SK-N-SH (cell line): Measurements from ENCODE around the gene GLRX5. TPM values are rescaled to one million over a fixed set of nuclear protein-coding genes. Genes with fewer than 3 reads are reported as not detected.

ENCODE experiments used
- CTCF ChIA-PET: fragments of 300-600, 350-600 bp; formaldehyde crosslinking; extraction: SDS; loops from one replicate; lab custom pipeline; 2021; lab: Yijun Ruan, JAX
- POLR2A ChIA-PET: fragments of 350-600 bp; sonication (Branson Sonifier 250); formaldehyde crosslinking; extraction: SDS; loops from one replicate; lab custom pipeline; 2020; ENCODE audit warnings: antibody characterized with exemption, inconsistent platforms; lab: Yijun Ruan, JAX
- DNase-seq: peaks from one replicate; pipeline ENCODE4 v3.0.0; 2012
- H2AFZ ChIP-seq: fragments of 200-600 bp; sonication (generic); 2 replicates; pipeline ENCODE4 v1.8.1; 2016; ENCODE audit warnings: antibody characterized with exemption, mild to moderate bottlenecking, low read depth
- H3F3A ChIP-seq: fragments of 200-600 bp; sonication (generic); replicated peaks from 2 replicates; pipeline ENCODE3; 2016; ENCODE audit warnings: antibody characterized with exemption, mild to moderate bottlenecking; ENCODE audit not compliant: insufficient read depth
- H3K27ac ChIP-seq, 2 experiments: fragments of 200-500 bp in 1 of 2; fragments of 200-600 bp in 1 of 2; sonication (Bioruptor generic) in 1 of 2; sonication (generic), shearing (Covaris generic) in 1 of 2; 2 replicates each; pipeline versions ENCODE4 v1.5.1 to v1.6.1; 2014 to 2016; ENCODE audit warnings: low read depth in 2 of 2, inconsistent platforms in 1 of 2, low read length in 1 of 2, mild to moderate bottlenecking in 1 of 2, mixed read lengths in 1 of 2
- H3K27me3 ChIP-seq: fragments of 200-600 bp; sonication (generic), shearing (Covaris generic); 2 replicates; pipeline ENCODE4 v1.6.1; 2016; ENCODE audit warnings: mixed run types; ENCODE audit not compliant: insufficient read depth
- H3K36me3 ChIP-seq, 2 experiments: fragments of 200-500 bp in 1 of 2; fragments of 200-600 bp in 1 of 2; sonication (Bioruptor generic) in 1 of 2; sonication (generic) in 1 of 2; replicated peaks in 1 of 2; 2 replicates each; pipeline versions ENCODE3 to v1.5.1; 2014 to 2016; ENCODE audit warnings: low read length in 1 of 2, mild to moderate bottlenecking in 1 of 2; ENCODE audit not compliant: insufficient read depth in 2 of 2, control insufficient read depth in 1 of 2
- H3K4me1 ChIP-seq, 2 experiments: fragments of 200-500 bp in 1 of 2; fragments of 200-600 bp in 1 of 2; sonication (Bioruptor generic) in 1 of 2; sonication (generic), shearing (Covaris generic) in 1 of 2; 2 replicates each; pipeline versions ENCODE4 v1.5.1 to v1.6.1; 2014 to 2016; ENCODE audit warnings: low read depth in 1 of 2, low read length in 1 of 2, mixed run types in 1 of 2; ENCODE audit not compliant: insufficient read depth in 2 of 2, control insufficient read depth in 1 of 2
- H3K4me2 ChIP-seq: fragments of 200-600 bp; sonication (generic), shearing (Covaris generic); 2 replicates; pipeline ENCODE4 v1.6.1; 2017; ENCODE audit warnings: mixed run types
- H3K4me3 ChIP-seq, 2 experiments: fragments of 200-500 bp in 1 of 2; fragments of 200-600 bp in 1 of 2; sonication (Bioruptor generic) in 1 of 2; sonication (generic), shearing (Covaris generic) in 1 of 2; 2 replicates each; pipeline versions ENCODE4 v1.5.1 to v1.8.1; 2014 to 2016; ENCODE audit warnings: low read depth in 2 of 2, inconsistent platforms in 1 of 2, low read length in 1 of 2, mild to moderate bottlenecking in 1 of 2, mixed read lengths in 1 of 2, moderate library complexity in 1 of 2
- H3K79me2 ChIP-seq: fragments of 200-600 bp; sonication (generic); 2 replicates; pipeline ENCODE4 v1.8.1; 2017; ENCODE audit warnings: mild to moderate bottlenecking; ENCODE audit not compliant: insufficient read depth
- H3K9ac ChIP-seq: fragments of 200-600 bp; sonication (generic); 2 replicates; pipeline ENCODE4 v1.6.1; 2017; ENCODE audit warnings: mixed run types
- H3K9me2 ChIP-seq: fragments of 200-600 bp; sonication (generic); 2 replicates; pipeline ENCODE4 v1.6.1; 2017; ENCODE audit warnings: mixed run types
- H3K9me3 ChIP-seq: fragments of 200-600 bp; sonication (generic); 2 replicates; pipeline ENCODE4 v1.6.1; 2017; ENCODE audit warnings: mixed run types, mild to moderate bottlenecking, moderate library complexity
- H4K20me1 ChIP-seq: fragments of 200-600 bp; sonication (generic); 2 replicates; pipeline ENCODE4 v1.6.1; 2017; ENCODE audit warnings: mild to moderate bottlenecking, mixed run types; ENCODE audit not compliant: insufficient read depth
- CTCF ChIP-seq: fragments of 200-600 bp; sonication (generic); IDR thresholded peaks from 2 replicates; pipeline ENCODE4 v1.6.1; 2017; ENCODE audit warnings: antibody characterized with exemption, mild to moderate bottlenecking, moderate library complexity
- ELF1 ChIP-seq: IDR thresholded peaks from 2 replicates; pipeline ENCODE4 v1.4.0; 2012
- EP300 ChIP-seq, 2 experiments: IDR thresholded peaks; 2 replicates each; pipeline versions ENCODE4 v1.4.0 to v1.6.1; 2012; ENCODE audit warnings: borderline replicate concordance in 1 of 2, low read depth in 1 of 2, low read length in 1 of 2
- FOXJ3 ChIP-seq: sonication (generic); formaldehyde crosslinking; IDR thresholded peaks from 2 replicates; pipeline ENCODE4 v1.5.1; 2020; ENCODE audit warnings: mild to moderate bottlenecking, missing genetic modification reagents
- REST ChIP-seq: IDR thresholded peaks from 2 replicates; pipeline ENCODE4 v1.6.1; 2012; ENCODE audit warnings: mild to moderate bottlenecking, low read depth, low read length, moderate library complexity
- RFX5 ChIP-seq: IDR thresholded peaks from 2 replicates; pipeline ENCODE4 v1.6.1; 2012; ENCODE audit warnings: mild to moderate bottlenecking, improper control_type of control experiment, low read length
- RXRA ChIP-seq: IDR thresholded peaks from 2 replicates; pipeline ENCODE4 v1.4.0; 2012; ENCODE audit warnings: low read depth, mild to moderate bottlenecking, borderline replicate concordance
- SMC3 ChIP-seq: IDR thresholded peaks from 2 replicates; pipeline ENCODE4 v1.6.1; 2012; ENCODE audit warnings: low read depth, low read length, improper control_type of control experiment
- YY1 ChIP-seq: IDR thresholded peaks from 2 replicates; pipeline ENCODE4 v1.4.0; 2012; ENCODE audit warnings: low read depth, mild to moderate bottlenecking
- WGBS: methylation state at CpG from one replicate; pipeline ENCODE4 v1.1.6; 2017; ENCODE audit warnings: low lambda C conversion rate; 5-methylcytosine and 5-hydroxymethylcytosine counted together
- polyA plus RNA-seq, 3 experiments: library from polyadenylated mRNA; depleted of rRNA; stranded (reverse); fragments of >200 nt; gene quantifications; 2 replicates each; pipeline ENCODE4 v1.2.3, GENCODE V29; 2012
- TF ChIP-seq, protein P1 (sequence below): IDR thresholded peaks from 2 replicates; pipeline ENCODE4 v1.4.0; 2012; ENCODE audit warnings: low read depth, borderline replicate concordance
- TF ChIP-seq, protein P2 (sequence below): IDR thresholded peaks from 2 replicates; pipeline ENCODE4 v1.4.0; 2012; ENCODE audit warnings: low read depth

Gene GLRX5
- polyA plus RNA-seq, 1 of the 3 experiments (the other 2 are of a cell fraction) = 29.1 TPM

GRCh38 chr14:95530473-95531276, 4.2 kb upstream of the GLRX5 start:
- H3K27ac ChIP-seq = peak overlapping the region in 1 of 2 experiments; percentile 94; a peak in 3 of 4 replicates
- H3K9me3 ChIP-seq = no peaks in the 10 kb centered on the region
- no peak overlapping the region for H2AFZ ChIP-seq
- peaks cover 70% of the 10 kb centered on the region for H3K79me2 ChIP-seq
- H4K20me1 ChIP-seq = peaks cover 15% of the 10 kb centered on the region; the same call in 1 of the 2 replicates
- H3K4me1 ChIP-seq = peaks cover 21 to 23% of the 10 kb centered on the region in 2 experiments
- H3K36me3 ChIP-seq = peaks cover 18 to 21% of the 10 kb centered on the region in 2 experiments
- no peak for DNase-seq
- TF ChIP-seq FOXJ3 (CRISPR knock-in tag) = no peak
- no peak for TF ChIP-seq REST
- no peak for TF ChIP-seq RFX5
- TF ChIP-seq, protein P1, sequence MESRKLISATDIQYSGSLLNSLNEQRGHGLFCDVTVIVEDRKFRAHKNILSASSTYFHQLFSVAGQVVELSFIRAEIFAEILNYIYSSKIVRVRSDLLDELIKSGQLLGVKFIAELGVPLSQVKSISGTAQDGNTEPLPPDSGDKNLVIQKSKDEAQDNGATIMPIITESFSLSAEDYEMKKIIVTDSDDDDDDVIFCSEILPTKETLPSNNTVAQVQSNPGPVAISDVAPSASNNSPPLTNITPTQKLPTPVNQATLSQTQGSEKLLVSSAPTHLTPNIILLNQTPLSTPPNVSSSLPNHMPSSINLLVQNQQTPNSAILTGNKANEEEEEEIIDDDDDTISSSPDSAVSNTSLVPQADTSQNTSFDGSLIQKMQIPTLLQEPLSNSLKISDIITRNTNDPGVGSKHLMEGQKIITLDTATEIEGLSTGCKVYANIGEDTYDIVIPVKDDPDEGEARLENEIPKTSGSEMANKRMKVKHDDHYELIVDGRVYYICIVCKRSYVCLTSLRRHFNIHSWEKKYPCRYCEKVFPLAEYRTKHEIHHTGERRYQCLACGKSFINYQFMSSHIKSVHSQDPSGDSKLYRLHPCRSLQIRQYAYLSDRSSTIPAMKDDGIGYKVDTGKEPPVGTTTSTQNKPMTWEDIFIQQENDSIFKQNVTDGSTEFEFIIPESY = no peak
- no peak for TF ChIP-seq SMC3
- no peak for TF ChIP-seq ELF1
- TF ChIP-seq, protein P2, sequence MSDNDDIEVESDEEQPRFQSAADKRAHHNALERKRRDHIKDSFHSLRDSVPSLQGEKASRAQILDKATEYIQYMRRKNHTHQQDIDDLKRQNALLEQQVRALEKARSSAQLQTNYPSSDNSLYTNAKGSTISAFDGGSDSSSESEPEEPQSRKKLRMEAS = no peak
- ChIA-PET POLR2A (no interaction called here), CTCF (interaction anchor here (0.9 to 15.5 kb wide), 2 partner anchors 87 to 99 kb away, joined by 3 to 254 read pairs; no protein-coding TSS in a partner anchor)
- H3K27me3 ChIP-seq = no peaks in the 10 kb centered on the region
- no peak overlapping the region for H3K4me3 ChIP-seq
- peak overlapping the region; percentile 95; the same call in 1 of the 2 replicates for H3K4me2 ChIP-seq
- H3K9me2 ChIP-seq = no peaks in the 10 kb centered on the region
- peaks cover 18% of the 10 kb centered on the region for H3F3A ChIP-seq
- no peak overlapping the region for H3K9ac ChIP-seq
- 83% methylated on average over 13 of the region's 13 CpGs for WGBS

GRCh38 chr14:95531473-95531872, 3.4 kb upstream of the GLRX5 start:
- DNase-seq = no peak
- Histone ChIP-seq H3K27me3 (no peaks in the 10 kb centered on the region), H3K27ac (peak overlapping the region in 1 of 2 experiments; percentile 94; a peak in 2 of 4 replicates), H3K4me1 (peaks cover 23 to 31% of the 10 kb centered on the region in 2 experiments), H2AFZ (no peak overlapping the region), H3K9ac (peak overlapping the region; percentile 87; the same call in 1 of the 2 replicates), H3K9me2 (no peaks in the 10 kb centered on the region), H3K4me3 (no peak overlapping the region), H3F3A (peaks cover 18% of the 10 kb centered on the region), H4K20me1 (peaks cover 23% of the 10 kb centered on the region), H3K36me3 (peaks cover 18 to 21% of the 10 kb centered on the region in 2 experiments), H3K4me2 (peak overlapping the region; percentile 95), H3K9me3 (no peaks in the 10 kb centered on the region), H3K79me2 (peaks cover 78% of the 10 kb centered on the region)
- TF ChIP-seq CTCF (no peak), SMC3 (no peak), FOXJ3 (CRISPR knock-in tag) (no peak), EP300 (IDR thresholded peaks at IDR 0.05; ENCODE audit: borderline replicate concordance in 1 of 2, low read depth in 1 of 2, low read length in 1 of 2) (no peak), RXRA (no peak), YY1 (no peak)
- CTCF ChIA-PET = interaction anchor here (15.5 kb wide), 1 partner anchor 88 kb away, joined by 254 read pairs; no protein-coding TSS in a partner anchor
- POLR2A ChIA-PET = no interaction called here
- WGBS = 40% methylated on average over 3 of the region's 3 CpGs
